ENCODE measurements around the gene ARHGAP10. TPM values are rescaled to one million over a fixed set of nuclear protein-coding genes. Genes with fewer than 3 reads are reported as not detected.

ARHGAP10 gene
- total and polyA plus RNA-seq, 2 donors (not counting 1 experiment from before 2014, with no cell fraction given): 0.10 to 0.34 TPM

- TF ChIP-seq EZH2 (IDR thresholded peaks at IDR 0.05; ENCODE audit: borderline replicate concordance, insufficient read depth, low read depth, low read length, poor library complexity, severe bottlenecking) (no peak), CTCF (IDR thresholded peaks at IDR 0.05) (no peak)
- Histone ChIP-seq H3K9me3 (ENCODE audit: control extremely low read depth in 1 of 3, control insufficient read depth in 2 of 3, insufficient read depth in 1 of 3, low read length in 2 of 3) (no peaks in the 10 kb centered on the region), H3K79me2 (ENCODE audit: control insufficient read depth, insufficient read depth, low read length) (no peaks in the 10 kb centered on the region), H3K27me3 (replicated peaks in 1 of 4; ENCODE audit: control extremely low read depth in 1 of 4, control insufficient read depth in 3 of 4, insufficient read depth in 4 of 4, low read length in 3 of 4) (no peaks in the 10 kb centered on the region), H3K4me2 (replicated peaks; ENCODE audit: low read depth, low read length, poor library complexity, severe bottlenecking) (no peak overlapping the region), H3K9ac (ENCODE audit: low read length) (no peak overlapping the region), H3K4me3 (ENCODE audit: control extremely low read depth in 1 of 5, extremely low read depth in 1 of 5, insufficient read depth in 1 of 5, low read depth in 2 of 5, low read length in 4 of 5) (no peak overlapping the region), H2AFZ (ENCODE audit: insufficient read depth, low read depth, low read length, poor library complexity, severe bottlenecking) (no peak overlapping the region), H4K20me1 (ENCODE audit: control insufficient read depth, insufficient read depth, low read length, poor library complexity, severe bottlenecking) (no peaks in the 10 kb centered on the region), H3K4me1 (ENCODE audit: control insufficient read depth in 2 of 2, insufficient read depth in 2 of 2, low read length in 2 of 2) (no peaks in the 10 kb centered on the region), H3K36me3 (replicated peaks in 1 of 2; ENCODE audit: control extremely low read depth in 1 of 2, control insufficient read depth in 1 of 2, extremely low read depth in 1 of 2, insufficient read depth in 2 of 2, low read length in 1 of 2) (no peaks in the 10 kb centered on the region), H3K27ac (ENCODE audit: low read length in 2 of 2) (no peak overlapping the region)
- DNase-seq: no peak
- POLR2A ChIA-PET: no interaction called here
- no peaks in the 10 kb centered on the region for H3K4me1 Mint-ChIP-seq
- intact Hi-C loops (cut with micrococcal nuclease): no loop called here
- 96% methylated on average over 4 of the region's 7 CpGs for WGBS (ENCODE audit: insufficient coverage)
- H3K9me3 Mint-ChIP-seq (ENCODE audit: insufficient read depth): no peaks in the 10 kb centered on the region
- ATAC-seq (ENCODE audit: low read depth): no peak
- CTCF ChIA-PET: interaction anchor here (0.8 kb wide), 1 partner anchor 9 kb away, joined by 3 read pairs; no protein-coding TSS in a partner anchor
- no peak overlapping the region for H3K27ac Mint-ChIP-seq
- H3K27me3 Mint-ChIP-seq: peaks cover 5% of the 10 kb centered on the region
- H3K4me3 Mint-ChIP-seq: no peak overlapping the region
Measured at GRCh38 chr4:147764337-147764736, 32.4 kb downstream of the ARHGAP10 start.

DNA sequence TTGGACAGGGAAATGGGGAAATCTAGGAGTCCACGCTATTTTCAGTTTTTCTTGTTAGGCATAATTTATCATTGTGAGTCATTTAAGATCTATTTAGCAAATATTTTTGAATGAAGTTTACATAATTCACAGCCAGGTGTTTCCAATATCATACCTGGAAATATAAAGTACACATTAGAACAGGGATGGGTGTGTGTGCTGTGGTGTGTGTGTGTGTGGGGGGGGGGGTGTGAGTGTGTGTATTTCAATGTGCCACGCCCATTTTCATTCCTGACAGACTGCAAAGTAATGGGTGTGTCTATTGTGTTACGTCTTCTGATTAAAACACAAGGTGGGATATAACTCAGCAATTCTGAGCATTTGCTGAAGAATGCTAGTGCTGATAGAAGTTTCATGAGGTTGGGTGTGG lies 33.2 kb downstream of the ARHGAP10 start:
- no peaks in the 10 kb centered on the region for H3K9me3 Mint-ChIP-seq (ENCODE audit: insufficient read depth)
- Histone ChIP-seq H2AFZ (ENCODE audit: insufficient read depth, low read depth, low read length, poor library complexity, severe bottlenecking) (no peak overlapping the region), H3K79me2 (ENCODE audit: control insufficient read depth, insufficient read depth, low read length) (no peaks in the 10 kb centered on the region), H3K27ac (ENCODE audit: low read length in 2 of 2) (no peak overlapping the region), H3K4me3 (ENCODE audit: control extremely low read depth in 1 of 5, extremely low read depth in 1 of 5, insufficient read depth in 1 of 5, low read depth in 2 of 5, low read length in 4 of 5) (no peak overlapping the region), H3K4me1 (ENCODE audit: control insufficient read depth in 2 of 2, insufficient read depth in 2 of 2, low read length in 2 of 2) (no peaks in the 10 kb centered on the region), H3K4me2 (replicated peaks; ENCODE audit: low read depth, low read length, poor library complexity, severe bottlenecking) (no peak overlapping the region), H3K27me3 (replicated peaks in 1 of 4; ENCODE audit: control extremely low read depth in 1 of 4, control insufficient read depth in 3 of 4, insufficient read depth in 4 of 4, low read length in 3 of 4) (no peaks in the 10 kb centered on the region), H3K36me3 (replicated peaks in 1 of 2; ENCODE audit: control extremely low read depth in 1 of 2, control insufficient read depth in 1 of 2, extremely low read depth in 1 of 2, insufficient read depth in 2 of 2, low read length in 1 of 2) (no peaks in the 10 kb centered on the region), H3K9ac (ENCODE audit: low read length) (no peak overlapping the region), H4K20me1 (ENCODE audit: control insufficient read depth, insufficient read depth, low read length, poor library complexity, severe bottlenecking) (no peaks in the 10 kb centered on the region), H3K9me3 (ENCODE audit: control extremely low read depth in 1 of 3, control insufficient read depth in 2 of 3, insufficient read depth in 1 of 3, low read length in 2 of 3) (no peaks in the 10 kb centered on the region)
- ATAC-seq (ENCODE audit: low read depth) (no peak), DNase-seq (no peak)
- intact Hi-C loops (cut with micrococcal nuclease): no loop called here
- no peaks in the 10 kb centered on the region for H3K4me1 Mint-ChIP-seq
- peaks cover 5% of the 10 kb centered on the region for H3K27me3 Mint-ChIP-seq
- TF ChIP-seq EZH2 (IDR thresholded peaks at IDR 0.05; ENCODE audit: borderline replicate concordance, insufficient read depth, low read depth, low read length, poor library complexity, severe bottlenecking) (no peak), CTCF (IDR thresholded peaks at IDR 0.05) (no peak)
- no peak overlapping the region for H3K27ac Mint-ChIP-seq
- no peak overlapping the region for H3K4me3 Mint-ChIP-seq
- ChIA-PET POLR2A (no interaction called here), CTCF (no interaction called here)
- no CpG with 5 or more reads among the region's 3 CpGs for WGBS (ENCODE audit: insufficient coverage)

Measured in B cell (primary cell).